Psoas muscle (tissue), 8 donors: Measurements from ENCODE around the gene PDCD11. TPM values are rescaled to one million over a fixed set of nuclear protein-coding genes. Genes with fewer than 3 reads are reported as not detected.
A peak's percentile ranks its signal among the peaks of the same experiment; 100 is the strongest.
"Not testable (repeated sequence)": the region's sequence is repeated elsewhere in the genome, so short reads cannot be mapped to it uniquely, and the experiment has no call there.

Source experiments
- ATAC-seq, 4 donors: fragments of 200-7000 bp; cut with Tn5 transposase; one replicate each; pipeline ENCODE4 v1.9.1; 2020; ENCODE audit warnings: moderate library complexity in 3 of 4, mild to moderate bottlenecking in 2 of 4
- DNase-seq, 2 donors: peaks; one replicate each; pipeline ENCODE4 v3.0.0-alpha.2; 2020
- H3K27ac ChIP-seq: fragments of 200-600 bp; one replicate; pipeline ENCODE4 v1.8.0; 2022
- H3K27me3 ChIP-seq, 3 donors: fragments of 200-600 bp in 1 of 3; one replicate each; pipeline versions ENCODE4 v1.6.1 to v1.8.0; 2013 to 2022; ENCODE audit warnings: low read length in 2 of 3, mild to moderate bottlenecking in 2 of 3, moderate library complexity in 1 of 3; ENCODE audit not compliant: insufficient read depth in 3 of 3
- H3K36me3 ChIP-seq, 2 donors: fragments of 200-600 bp in 1 of 2; one replicate each; pipeline versions ENCODE4 v1.6.1 to v1.8.0; 2013 to 2022; ENCODE audit warnings: low read depth in 1 of 2, mild to moderate bottlenecking in 1 of 2, moderate library complexity in 1 of 2; ENCODE audit not compliant: insufficient read depth in 1 of 2
- H3K4me1 ChIP-seq: fragments of 200-600 bp; one replicate; pipeline ENCODE4 v1.8.0; 2022
- H3K4me3 ChIP-seq: fragments of 200-600 bp; one replicate; pipeline ENCODE4 v1.8.0; 2022; ENCODE audit warnings: mild to moderate bottlenecking
- H3K9me3 ChIP-seq: fragments of 200-600 bp; one replicate; pipeline ENCODE4 v1.8.0; 2022
- WGBS, 3 donors: extraction: QIAGEN DNeasy Blood & Tissue Kit; methylation state at CpG; one replicate each; pipeline versions ENCODE4 v1.1.6 to v1.1.7; 2013; 5-methylcytosine and 5-hydroxymethylcytosine counted together
- intact Hi-C, 2 donors: fragments of 100-400 bp; cut with DNase I; formaldehyde crosslinking; loops; one replicate each; pipeline versions ENCODE4 v1.11.0 to v1.14.2; 2022
- polyA plus RNA-seq, 3 donors: library from polyadenylated mRNA; stranded (reverse); fragments of 200-250 nt; gene quantifications; one replicate each; pipeline ENCODE4 v1.2.3, GENCODE V29; 2013
- total RNA-seq, 4 donors: library from RNA; stranded (reverse); fragmentation: NEBNext Ultra II Directional in 2 of 4; extraction: Animal tissue kit (Norgen Biotek cat#: 25700) in 2 of 4; gene quantifications; one replicate each; pipeline versions ENCODE4 v1.2.1 to v1.2.4, GENCODE V29; 2021 to 2023
- TF ChIP-seq, protein P1 (sequence below): fragments of 200-600 bp; IDR thresholded peaks from one replicate; pipeline ENCODE4 v1.8.0; 2022; ENCODE audit warnings: antibody characterized with exemption
- donor health status: healthy with polysubstance abuse.
- donor health status: DM: no; HTN: no; CAD: no; lungs with moderate emphysema.
- donor health status: Bipolar disorder and iron deficiency.
- donor health status: healthy.
- donor health status: DM: yes; HTN: yes; CAD: no.
- donor health status: DM: no; HTN: no; CAD: no.
- donor health status: DM: no; HTN: no; CAD: no.
- donor health status: DM: yes; HTN: yes; CAD: no.

PDCD11 gene
- total and polyA plus RNA-seq, 7 donors = 13.1 to 34.7 (median 24.1) TPM

DNA sequence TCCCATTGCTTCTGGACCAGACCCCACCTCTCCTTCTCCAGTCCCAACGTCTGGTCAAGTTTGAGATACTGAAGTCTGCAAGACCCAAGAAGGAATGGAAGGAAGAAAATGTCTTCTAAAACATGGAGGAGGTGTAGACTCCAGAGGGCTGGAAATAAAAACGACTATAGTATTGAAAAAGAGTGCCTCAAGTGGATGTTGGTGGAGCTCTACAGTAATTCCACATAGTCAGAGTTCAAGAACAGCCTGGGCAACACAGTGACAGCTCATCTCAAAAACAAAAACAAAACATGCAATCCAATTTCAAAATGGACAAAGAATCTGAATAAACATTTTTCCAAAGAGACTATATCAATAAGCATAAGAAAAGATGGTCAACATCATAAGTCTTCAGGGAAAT is 43.1 kb upstream of the PDCD11 start:
- 42 to 52% (median 44%) methylated on average over 2 of the region's 2 CpGs for WGBS, 3 donors
- Histone ChIP-seq H3K27ac (no peak overlapping the region), H3K27me3 (no peaks in the 10 kb centered on the region), H3K36me3 (peaks cover 2 to 7% of the 10 kb centered on the region in 2 donors), H3K4me3 (no peak overlapping the region), H3K9me3 (no peaks in the 10 kb centered on the region), H3K4me1 (no peaks in the 10 kb centered on the region)
- TF ChIP-seq, protein P1, sequence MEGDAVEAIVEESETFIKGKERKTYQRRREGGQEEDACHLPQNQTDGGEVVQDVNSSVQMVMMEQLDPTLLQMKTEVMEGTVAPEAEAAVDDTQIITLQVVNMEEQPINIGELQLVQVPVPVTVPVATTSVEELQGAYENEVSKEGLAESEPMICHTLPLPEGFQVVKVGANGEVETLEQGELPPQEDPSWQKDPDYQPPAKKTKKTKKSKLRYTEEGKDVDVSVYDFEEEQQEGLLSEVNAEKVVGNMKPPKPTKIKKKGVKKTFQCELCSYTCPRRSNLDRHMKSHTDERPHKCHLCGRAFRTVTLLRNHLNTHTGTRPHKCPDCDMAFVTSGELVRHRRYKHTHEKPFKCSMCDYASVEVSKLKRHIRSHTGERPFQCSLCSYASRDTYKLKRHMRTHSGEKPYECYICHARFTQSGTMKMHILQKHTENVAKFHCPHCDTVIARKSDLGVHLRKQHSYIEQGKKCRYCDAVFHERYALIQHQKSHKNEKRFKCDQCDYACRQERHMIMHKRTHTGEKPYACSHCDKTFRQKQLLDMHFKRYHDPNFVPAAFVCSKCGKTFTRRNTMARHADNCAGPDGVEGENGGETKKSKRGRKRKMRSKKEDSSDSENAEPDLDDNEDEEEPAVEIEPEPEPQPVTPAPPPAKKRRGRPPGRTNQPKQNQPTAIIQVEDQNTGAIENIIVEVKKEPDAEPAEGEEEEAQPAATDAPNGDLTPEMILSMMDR = no peak
- ATAC-seq = no peak
- no peak for DNase-seq
- intact Hi-C loops = no loop called here

DNA sequence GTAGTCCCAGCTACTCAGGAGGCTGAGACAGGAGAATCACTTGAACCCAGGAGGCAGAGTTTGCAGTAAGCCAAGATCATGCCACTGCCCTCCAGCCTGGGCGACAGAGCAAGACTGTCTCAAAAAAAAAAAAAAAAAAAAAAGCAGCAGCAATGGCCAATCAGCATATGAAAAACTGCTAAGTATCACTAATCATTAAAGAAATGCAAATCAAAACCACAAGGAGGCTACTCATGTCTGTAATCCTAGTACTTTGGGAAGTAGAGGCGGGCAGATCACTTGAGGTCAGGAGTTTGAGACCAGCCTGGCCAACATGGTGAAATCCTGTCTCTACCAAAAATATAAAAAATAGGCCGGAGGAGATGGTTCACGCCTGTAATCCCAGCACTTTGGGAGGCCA is 41.9 kb upstream of the PDCD11 start:
- H3K27ac ChIP-seq, H3K4me3 ChIP-seq, H3K27me3 ChIP-seq, ATAC-seq, intact Hi-C loops, DNase-seq, H3K36me3 ChIP-seq, H3K4me1 ChIP-seq, H3K9me3 ChIP-seq: not testable (repeated sequence)
- 89 to 94% (median 91%) methylated on average over 4 of the region's 4 CpGs for WGBS, 3 donors

DNA sequence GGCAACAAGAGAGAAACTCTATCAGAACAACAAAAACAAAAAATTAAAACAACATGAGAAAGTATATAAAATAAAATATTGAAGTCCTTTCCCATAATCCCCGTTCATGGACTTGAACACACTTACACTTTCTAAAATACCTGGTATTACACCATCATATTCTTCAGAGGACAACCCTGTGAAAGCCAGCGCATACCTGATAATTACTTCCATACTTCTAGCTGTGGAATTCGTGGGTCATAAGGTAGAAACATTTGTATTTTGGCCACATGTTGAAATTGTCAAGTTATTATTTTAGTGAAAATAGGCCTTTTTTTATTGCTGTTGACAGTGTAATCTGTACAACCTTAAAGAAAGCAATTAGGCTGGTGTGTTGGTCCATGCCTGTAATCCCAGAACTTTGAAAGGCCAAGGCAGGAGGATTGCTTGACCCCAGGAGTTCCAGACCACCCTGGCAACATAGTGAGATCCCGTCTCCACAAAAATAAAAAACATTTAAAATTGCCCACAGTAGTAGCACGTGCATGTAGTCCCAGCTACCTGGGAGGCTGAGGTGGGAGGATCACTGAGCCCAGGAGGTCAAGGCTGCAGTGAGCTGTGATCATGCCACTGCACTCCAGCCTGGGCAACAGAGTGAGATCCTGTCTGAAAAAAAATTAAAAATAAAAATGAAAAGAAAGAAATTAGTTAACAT is 40.4 kb upstream of the PDCD11 start:
- no peak overlapping the region for H3K27ac ChIP-seq
- no peak overlapping the region for H3K4me3 ChIP-seq
- DNase-seq (no peak), ATAC-seq (no peak)
- intact Hi-C loops = no loop called here
- 67 to 71% (median 68%) methylated on average over 5 of the region's 5 CpGs for WGBS, 3 donors
- H3K27me3 ChIP-seq = no peaks in the 10 kb centered on the region
- H3K4me1 ChIP-seq = no peaks in the 10 kb centered on the region
- H3K36me3 ChIP-seq = no peaks in the 10 kb centered on the region
- H3K9me3 ChIP-seq = no peaks in the 10 kb centered on the region
- TF ChIP-seq, protein P1 = no peak

DNA sequence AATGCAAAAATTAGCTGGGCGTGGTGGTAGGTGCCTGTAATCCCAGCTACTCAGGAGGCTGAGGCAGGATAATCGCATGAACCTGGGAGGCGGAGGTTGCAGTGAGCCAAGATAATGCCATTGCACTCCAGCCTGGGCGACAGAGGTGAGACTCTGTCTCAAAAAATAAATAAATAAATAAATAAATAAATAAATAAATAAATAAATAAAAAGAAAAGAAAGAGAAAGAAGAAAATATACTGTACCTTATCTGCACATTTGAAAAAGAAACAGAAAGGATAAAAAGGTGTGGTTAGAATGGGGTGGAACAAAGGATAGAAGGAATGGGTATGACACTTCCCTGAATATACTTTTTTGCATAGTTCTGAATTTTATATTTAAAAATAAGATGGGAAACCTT is 36.9 kb upstream of the PDCD11 start:
- H3K36me3 ChIP-seq, ATAC-seq, intact Hi-C loops, DNase-seq, H3K9me3 ChIP-seq, H3K4me1 ChIP-seq, H3K4me3 ChIP-seq, H3K27ac ChIP-seq, H3K27me3 ChIP-seq: not testable (repeated sequence)
- 92 to 97% (median 93%) methylated on average over 4 of the region's 4 CpGs for WGBS, 3 donors

DNA sequence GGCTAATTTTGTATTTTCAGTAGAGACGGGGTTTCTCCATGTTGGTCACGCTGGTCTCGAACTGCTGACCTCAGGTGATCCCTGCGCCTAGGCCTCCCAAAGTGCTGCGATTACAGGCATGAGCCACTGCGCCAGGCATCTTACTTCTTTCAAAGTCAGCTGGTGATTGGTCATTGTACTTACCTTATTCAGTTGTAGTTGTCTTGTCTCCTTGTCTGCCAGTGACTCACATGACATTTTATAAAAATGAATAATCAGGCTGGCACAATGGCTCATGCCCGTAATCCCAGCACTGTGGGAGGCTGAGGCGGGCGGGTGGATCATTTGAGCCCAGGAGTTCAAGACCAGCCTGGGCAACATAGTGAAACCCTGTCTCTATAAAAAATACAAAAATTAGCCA is 35.6 kb upstream of the PDCD11 start:
- H3K4me3 ChIP-seq, ATAC-seq, H3K4me1 ChIP-seq, H3K9me3 ChIP-seq, intact Hi-C loops, H3K36me3 ChIP-seq, H3K27ac ChIP-seq, DNase-seq, H3K27me3 ChIP-seq: not testable (repeated sequence)
- WGBS, 3 donors = 78 to 89% (median 79%) methylated on average over 9 of the region's 9 CpGs

DNA sequence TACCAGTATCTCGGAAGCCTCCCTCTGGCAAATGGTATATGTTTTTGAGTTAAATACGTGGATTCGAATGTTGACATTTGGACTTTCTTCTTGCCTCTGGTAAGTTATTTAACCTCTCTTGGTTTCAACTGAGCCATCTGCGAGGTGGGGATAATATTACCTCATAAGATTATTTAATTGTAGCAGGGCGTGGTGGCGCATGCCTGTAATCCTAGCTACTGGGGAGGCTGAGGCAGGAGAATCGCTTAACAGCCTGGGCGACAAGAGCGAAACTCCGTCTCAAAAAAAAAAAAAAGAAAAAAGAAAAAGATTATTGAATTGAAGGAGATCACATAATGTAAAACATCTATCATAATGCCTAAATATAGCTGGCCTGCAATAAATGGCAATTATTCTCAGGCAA is 29.0 kb upstream of the PDCD11 start:
- no peak for DNase-seq
- intact Hi-C loops = no loop called here
- TF ChIP-seq, protein P1 = no peak
- 45 to 54% (median 52%) methylated on average over 10 of the region's 10 CpGs for WGBS, 3 donors
- H3K36me3 ChIP-seq = no peaks in the 10 kb centered on the region
- peak in 3 of 4 donors; percentile 11 to 14 (median 11) for ATAC-seq
- H3K27ac ChIP-seq = peak overlapping the region; percentile 88
- no peaks in the 10 kb centered on the region for H3K9me3 ChIP-seq
- peaks cover 8% of the 10 kb centered on the region for H3K4me1 ChIP-seq
- H3K27me3 ChIP-seq = no peaks in the 10 kb centered on the region
- peak overlapping the region; percentile 95 for H3K4me3 ChIP-seq
